Osteocyte (in vitro differentiated cells): ENCODE data around the gene AKAP10. TPM values are rescaled to one million over a fixed set of nuclear protein-coding genes. Genes with fewer than 3 reads are reported as not detected.
A peak's percentile ranks its signal among the peaks of the same experiment; 100 is the strongest.
"Not testable (repeated sequence)": the region's sequence is repeated elsewhere in the genome, so short reads cannot be mapped to it uniquely, and the experiment has no call there.

Experiments
- DNase-seq: peaks from one replicate; pipeline ENCODE4 v3.0.0; 2021; ENCODE audit warnings: mixed read lengths; ENCODE audit not compliant: unreplicated experiment; ENCODE audit errors: extremely low spot score
- H3K27ac Mint-ChIP-seq: one replicate; pipeline ENCODE4 v1.8.0; 2021; ENCODE audit warnings: mild to moderate bottlenecking, mixed read lengths; ENCODE audit not compliant: unreplicated experiment
- H3K27me3 Mint-ChIP-seq: one replicate; pipeline ENCODE4 v1.8.0; 2021; ENCODE audit warnings: mixed read lengths; ENCODE audit not compliant: unreplicated experiment
- H3K36me3 Mint-ChIP-seq: one replicate; pipeline ENCODE4 v1.8.0; 2021; ENCODE audit warnings: mixed read lengths; ENCODE audit not compliant: unreplicated experiment
- H3K4me1 Mint-ChIP-seq: one replicate; pipeline ENCODE4 v1.8.0; 2021; ENCODE audit warnings: mixed read lengths; ENCODE audit not compliant: unreplicated experiment
- H3K4me3 Mint-ChIP-seq: one replicate; pipeline ENCODE4 v1.8.0; 2021; ENCODE audit warnings: mild to moderate bottlenecking, moderate library complexity, mixed read lengths; ENCODE audit not compliant: unreplicated experiment
- H3K9me3 Mint-ChIP-seq: one replicate; pipeline ENCODE4 v1.8.0; 2021; ENCODE audit warnings: mixed read lengths; ENCODE audit not compliant: unreplicated experiment
- CTCF ChIP-seq: fragments of 200-600 bp; sonication (generic); IDR thresholded peaks from 2 replicates; pipeline ENCODE4 v1.5.0; 2021; ENCODE audit warnings: antibody characterized with exemption, mild to moderate bottlenecking, moderate library complexity
- long read RNA-seq: library from polyadenylated mRNA; unstranded; transcript quantifications from one replicate; pipeline ENCODE4 v2.0.0, GENCODE V29; 2021
- total RNA-seq: library from RNA; stranded (reverse); gene quantifications from 2 replicates; pipeline ENCODE4 v1.2.1, GENCODE V29; 2021

The AKAP10 gene
- 30.2 and 34.4 TPM in 2 replicates for total RNA-seq
- long read RNA-seq, full-length matches to known transcripts, result 14 of 41 reads
- long read RNA-seq, partial matches to known transcripts, result 16 of 41 reads
- long read RNA-seq, other reads (novel, unspliced or antisense), result 11 of 41 reads

- peaks cover 3% of the 10 kb centered on the region for H3K36me3 Mint-ChIP-seq
- peaks cover 26% of the 10 kb centered on the region for H3K4me1 Mint-ChIP-seq
- no peak for TF ChIP-seq CTCF
- no peaks in the 10 kb centered on the region for H3K9me3 Mint-ChIP-seq
- peak within 1 kb of the TSS; percentile 92 for H3K4me3 Mint-ChIP-seq
- no peaks in the 10 kb centered on the region for H3K27me3 Mint-ChIP-seq
- peak within 1 kb of the TSS; percentile 86 for H3K27ac Mint-ChIP-seq
- DNase-seq, result peak; percentile 95
These were observed at the start of gene AKAP10 for GRCh38 chr17:19977293-19978208. Gene AKAP10, minus strand, starts transcription at chr17:19977828. Its CDS starts 149 bp downstream, at chr17:19977679.

GRCh38 chr17:20026960-20027359, 49.3 kb upstream of the AKAP10 start:
- Mint-ChIP-seq H3K4me3 (no peak overlapping the region), H3K4me1 (no peaks in the 10 kb centered on the region), H3K9me3 (no peaks in the 10 kb centered on the region), H3K27ac (no peak overlapping the region), H3K36me3 (no peaks in the 10 kb centered on the region), H3K27me3 (peaks cover 62% of the 10 kb centered on the region)
- TF ChIP-seq CTCF, result no peak
- DNase-seq, result no peak

- H3K27ac Mint-ChIP-seq, result no peak overlapping the region
- H3K9me3 Mint-ChIP-seq, result no peaks in the 10 kb centered on the region
- H3K4me1 Mint-ChIP-seq, result no peaks in the 10 kb centered on the region
- DNase-seq, result no peak
- H3K36me3 Mint-ChIP-seq, result no peaks in the 10 kb centered on the region
- H3K4me3 Mint-ChIP-seq, result no peak overlapping the region
- H3K27me3 Mint-ChIP-seq, result peaks cover 61% of the 10 kb centered on the region
- no peak for TF ChIP-seq CTCF
These were observed 45.1 kb upstream of the AKAP10 start for GRCh38 chr17:20022701-20023100.

- not testable (repeated sequence) for H3K36me3 Mint-ChIP-seq, H3K27ac Mint-ChIP-seq, H3K9me3 Mint-ChIP-seq, H3K4me3 Mint-ChIP-seq, H3K4me1 Mint-ChIP-seq, DNase-seq
- peaks cover 62% of the 10 kb centered on the region for H3K27me3 Mint-ChIP-seq
These were observed 38.9 kb upstream of the AKAP10 start for GRCh38 chr17:20016475-20016992.

GRCh38 chr17:20012017-20012536, 34.4 kb upstream of the AKAP10 start:
- Mint-ChIP-seq H3K27ac (no peak overlapping the region), H3K9me3 (no peaks in the 10 kb centered on the region), H3K4me3 (no peak overlapping the region), H3K4me1 (peaks cover 9% of the 10 kb centered on the region), H3K36me3 (no peaks in the 10 kb centered on the region), H3K27me3 (peaks cover 64% of the 10 kb centered on the region)
- no peak for TF ChIP-seq CTCF
- no peak for DNase-seq
